B cell (primary cell): ENCODE data around the gene PPP1R13B.

Source experiments
- EZH2 ChIP-seq: IDR thresholded peaks from 2 replicates; pipeline ENCODE4 v1.6.1; 2012; ENCODE audit warnings: borderline replicate concordance, low read depth, mild to moderate bottlenecking, moderate library complexity, low read length; ENCODE audit not compliant: insufficient read depth, poor library complexity, severe bottlenecking
- TF ChIP-seq, protein P1 (sequence below): fragments of 200-600 bp; IDR thresholded peaks from one replicate; pipeline ENCODE4 v1.8.0; 2022; ENCODE audit warnings: antibody characterized with exemption, mild to moderate bottlenecking

DNA sequence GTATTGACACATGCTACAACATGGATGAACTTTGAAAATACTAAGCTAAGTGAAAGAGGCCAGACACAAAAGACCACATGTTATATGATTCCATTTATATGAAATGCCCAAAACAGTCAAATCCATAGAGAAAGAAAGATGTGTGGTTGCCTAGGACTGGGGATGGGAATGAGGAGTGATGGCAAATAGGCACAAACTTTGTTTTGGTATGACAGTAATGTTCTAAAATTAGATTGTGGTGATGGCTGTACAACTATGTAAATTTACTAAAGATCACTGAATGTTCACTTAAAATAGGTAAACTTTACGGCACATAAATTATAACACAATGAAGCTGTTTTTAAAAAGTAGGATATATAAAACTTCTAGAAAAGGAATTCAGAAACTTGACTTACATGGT is 41.7 kb downstream of the PPP1R13B start:
- TF ChIP-seq, protein P1, sequence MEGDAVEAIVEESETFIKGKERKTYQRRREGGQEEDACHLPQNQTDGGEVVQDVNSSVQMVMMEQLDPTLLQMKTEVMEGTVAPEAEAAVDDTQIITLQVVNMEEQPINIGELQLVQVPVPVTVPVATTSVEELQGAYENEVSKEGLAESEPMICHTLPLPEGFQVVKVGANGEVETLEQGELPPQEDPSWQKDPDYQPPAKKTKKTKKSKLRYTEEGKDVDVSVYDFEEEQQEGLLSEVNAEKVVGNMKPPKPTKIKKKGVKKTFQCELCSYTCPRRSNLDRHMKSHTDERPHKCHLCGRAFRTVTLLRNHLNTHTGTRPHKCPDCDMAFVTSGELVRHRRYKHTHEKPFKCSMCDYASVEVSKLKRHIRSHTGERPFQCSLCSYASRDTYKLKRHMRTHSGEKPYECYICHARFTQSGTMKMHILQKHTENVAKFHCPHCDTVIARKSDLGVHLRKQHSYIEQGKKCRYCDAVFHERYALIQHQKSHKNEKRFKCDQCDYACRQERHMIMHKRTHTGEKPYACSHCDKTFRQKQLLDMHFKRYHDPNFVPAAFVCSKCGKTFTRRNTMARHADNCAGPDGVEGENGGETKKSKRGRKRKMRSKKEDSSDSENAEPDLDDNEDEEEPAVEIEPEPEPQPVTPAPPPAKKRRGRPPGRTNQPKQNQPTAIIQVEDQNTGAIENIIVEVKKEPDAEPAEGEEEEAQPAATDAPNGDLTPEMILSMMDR: no peak
- no peak for TF ChIP-seq EZH2
